A673 (cell line): ENCODE data around the gene DNTT. TPM values are rescaled to one million over a fixed set of nuclear protein-coding genes. Genes with fewer than 3 reads are reported as not detected.

Source experiments
- BruUV-seq: library from RNA; stranded (reverse); fragments of 400-500 nt; replicated peaks from 2 replicates; lab custom pipeline; 2021; lab: Mats Ljungman, UMichigan
- CTCF ChIA-PET: fragments of 300-600 bp; sonication (Branson Sonifier 250); formaldehyde crosslinking; loops from one replicate; lab custom pipeline; 2022; ENCODE audit warnings: antibody characterized with exemption; lab: Charles Lee
- POLR2A ChIA-PET: fragments of 300-600 bp; sonication (Branson Sonifier 250); formaldehyde crosslinking; loops from one replicate; lab custom pipeline; 2022; ENCODE audit warnings: antibody characterized with exemption; ENCODE audit not compliant: low non-redundant PET; lab: Charles Lee
- DNase-seq: peaks from one replicate; pipeline ENCODE4 v3.0.0-alpha.2; 2015; ENCODE audit warnings: low spot score
- H3K27ac ChIP-seq: fragments of 200-600 bp; sonication (generic); 2 replicates; pipeline ENCODE4 v1.5.1; 2016; ENCODE audit warnings: mixed run types, low read depth, mild to moderate bottlenecking, mixed read lengths, antibody characterized with exemption, low read length; ENCODE audit not compliant: poor library complexity, severe bottlenecking
- H3K27me3 ChIP-seq: fragments of 200-600 bp; sonication (generic); replicated peaks from 2 replicates; pipeline ENCODE4 v1.6.1; 2017; ENCODE audit warnings: mixed run types, low read depth, mild to moderate bottlenecking, mixed read lengths, antibody characterized with exemption, low read length; ENCODE audit not compliant: insufficient read depth, poor library complexity
- H3K36me3 ChIP-seq: fragments of 200-600 bp; sonication (generic); 2 replicates; pipeline ENCODE4 v1.6.1; 2016; ENCODE audit warnings: mixed run types, mild to moderate bottlenecking, mixed read lengths, antibody characterized with exemption, low read length; ENCODE audit not compliant: insufficient read depth, poor library complexity, severe bottlenecking
- H3K4me1 ChIP-seq: fragments of 200-600 bp; sonication (generic); 2 replicates; pipeline ENCODE4 v1.6.1; 2017; ENCODE audit warnings: mixed run types, mild to moderate bottlenecking, mixed read lengths, antibody characterized with exemption, low read length; ENCODE audit not compliant: insufficient read depth, poor library complexity, severe bottlenecking
- H3K4me3 ChIP-seq: fragments of 200-600 bp; sonication (generic); 2 replicates; pipeline ENCODE4 v1.5.1; 2016; ENCODE audit warnings: low read depth, mixed run types, mild to moderate bottlenecking, mixed read lengths, low read length; ENCODE audit not compliant: poor library complexity, severe bottlenecking
- H3K9me3 ChIP-seq: fragments of 200-600 bp; sonication (generic); 2 replicates; pipeline ENCODE4 v1.6.1; 2016; ENCODE audit warnings: mixed run types, low read depth, mild to moderate bottlenecking, mixed read lengths, antibody characterized with exemption, low read length; ENCODE audit not compliant: poor library complexity, severe bottlenecking
- CTCF ChIP-seq: fragments of 300-800, 200-600 bp; sonication (generic); conservative IDR thresholded peaks from 2 replicates; pipeline ENCODE4 v1.5.1; 2017; ENCODE audit warnings: low read depth, mild to moderate bottlenecking, antibody characterized with exemption, low read length, moderate library complexity, mixed read lengths
- EZH2 ChIP-seq: fragments of 200-600 bp; sonication (generic); IDR thresholded peaks from 2 replicates; pipeline ENCODE4 v1.6.1; 2017; ENCODE audit warnings: borderline replicate concordance, low read depth, mild to moderate bottlenecking, mixed read lengths, antibody characterized with exemption, low read length; ENCODE audit not compliant: poor library complexity, severe bottlenecking
- intact Hi-C: fragments of 100-400 bp; cut with micrococcal nuclease; formaldehyde crosslinking; loops from one replicate; pipeline ENCODE4 v1.10.0; 2022; ENCODE audit not compliant: unreplicated experiment
- total RNA-seq: library from RNA; stranded (reverse); gene quantifications from 2 replicates; pipeline ENCODE4 v1.2.3, GENCODE V29; 2021

DNTT gene
- total RNA-seq, 1 experiment from 2014 or later = not detected

- intact Hi-C loops = no loop called here
- Histone ChIP-seq H3K36me3 (no peaks in the 10 kb centered on the region), H3K27me3 (peaks cover 14% of the 10 kb centered on the region), H3K27ac (no peak overlapping the region), H3K4me3 (no peak overlapping the region), H3K4me1 (no peaks in the 10 kb centered on the region), H3K9me3 (no peaks in the 10 kb centered on the region)
- DNase-seq = no peak
- TF ChIP-seq CTCF (no peak), EZH2 (no peak)
- CTCF ChIA-PET = no interaction called here
- POLR2A ChIA-PET = no interaction called here
- no TSS peak for BruUV-seq
Observed at GRCh38 chr10:96387601-96388000, 83.4 kb downstream of the DNTT start.

Other genes starting within 250 kb of the DNTT start
- 13.7 and 17.2 TPM in 2 replicates for gene ZNF518A, start 174.1 kb upstream of the DNTT start, total RNA-seq
- not detected in 2 replicates for gene BLNK, start 32.9 kb upstream of the DNTT start, total RNA-seq
- gene OPALIN, start 54.6 kb downstream of the DNTT start, total RNA-seq = not detected in 2 replicates
- 0.09 and 0.11 TPM in 2 replicates for gene TLL2, start 209.5 kb downstream of the DNTT start, total RNA-seq